Fibroblast of lung (primary cell): ENCODE results near the gene SCN1B.

Experiments
- EZH2 ChIP-seq: IDR thresholded peaks from 2 replicates; pipeline ENCODE4 v1.5.1; 2012; ENCODE audit warnings: low read length, control low read depth, mild to moderate bottlenecking; ENCODE audit errors: missing control alignments
- TF ChIP-seq, protein P1 (sequence below), 2 donors: IDR thresholded peaks in 1 of 2; conservative IDR thresholded peaks in 1 of 2; 1 replicate in 1 of 2; 2 replicates in 1 of 2; pipeline ENCODE4 v1.5.1; 2011 to 2012; ENCODE audit warnings: low read length in 2 of 2, control low read depth in 1 of 2, inconsistent platforms in 1 of 2, low read depth in 1 of 2, mild to moderate bottlenecking in 1 of 2

GRCh38 chr19:35015954-35016351 is 14.3 kb upstream of the SCN1B start:
- TF ChIP-seq, protein P1, sequence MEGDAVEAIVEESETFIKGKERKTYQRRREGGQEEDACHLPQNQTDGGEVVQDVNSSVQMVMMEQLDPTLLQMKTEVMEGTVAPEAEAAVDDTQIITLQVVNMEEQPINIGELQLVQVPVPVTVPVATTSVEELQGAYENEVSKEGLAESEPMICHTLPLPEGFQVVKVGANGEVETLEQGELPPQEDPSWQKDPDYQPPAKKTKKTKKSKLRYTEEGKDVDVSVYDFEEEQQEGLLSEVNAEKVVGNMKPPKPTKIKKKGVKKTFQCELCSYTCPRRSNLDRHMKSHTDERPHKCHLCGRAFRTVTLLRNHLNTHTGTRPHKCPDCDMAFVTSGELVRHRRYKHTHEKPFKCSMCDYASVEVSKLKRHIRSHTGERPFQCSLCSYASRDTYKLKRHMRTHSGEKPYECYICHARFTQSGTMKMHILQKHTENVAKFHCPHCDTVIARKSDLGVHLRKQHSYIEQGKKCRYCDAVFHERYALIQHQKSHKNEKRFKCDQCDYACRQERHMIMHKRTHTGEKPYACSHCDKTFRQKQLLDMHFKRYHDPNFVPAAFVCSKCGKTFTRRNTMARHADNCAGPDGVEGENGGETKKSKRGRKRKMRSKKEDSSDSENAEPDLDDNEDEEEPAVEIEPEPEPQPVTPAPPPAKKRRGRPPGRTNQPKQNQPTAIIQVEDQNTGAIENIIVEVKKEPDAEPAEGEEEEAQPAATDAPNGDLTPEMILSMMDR (conservative IDR thresholded peaks at IDR 0.05 in 1 of 2, IDR thresholded peaks at IDR 0.05 in 1 of 2; ENCODE audit: low read depth in 1 of 2, low read length in 2 of 2) = no peak
- no peak for TF ChIP-seq EZH2
